Stimulated activated CD8-positive, alpha-beta memory T cell treated with anti-CD3 and anti-CD28 coated beads, Interleukin-7, amount 100 ng/mL, for 4 hours (primary cell): ENCODE measurements around the gene PVALEF.
A peak's percentile ranks its signal among the peaks of the same experiment; 100 is the strongest.

ENCODE experiments used
- DNase-seq, 2 donors: peaks; one replicate each; pipeline ENCODE4 v3.0.0-alpha.2; 2020; ENCODE audit warnings: low read depth in 2 of 2

Gene PVALEF

GRCh38 chr17:81128774-81129173 is 36.5 kb upstream of the PVALEF start:
- no peak for DNase-seq

- DNase-seq = no peak
These were observed 36.0 kb upstream of the PVALEF start for GRCh38 chr17:81129289-81129688.

GRCh38 chr17:81129711-81130367 is 35.5 kb upstream of the PVALEF start:
- no peak for DNase-seq

- DNase-seq = no peak
These were observed 34.6 kb upstream of the PVALEF start for GRCh38 chr17:81130385-81131361.

- DNase-seq = no peak
These were observed 33.7 kb upstream of the PVALEF start for GRCh38 chr17:81131486-81132196.

- no peak for DNase-seq
These were observed 33.1 kb upstream of the PVALEF start for GRCh38 chr17:81132197-81132540.

- DNase-seq = no peak
These were observed 32.3 kb upstream of the PVALEF start for GRCh38 chr17:81132770-81133723.

GRCh38 chr17:81134064-81134781 is 31.1 kb upstream of the PVALEF start:
- DNase-seq = no peak

- DNase-seq = no peak
These were observed 29.6 kb upstream of the PVALEF start for GRCh38 chr17:81135505-81136278.

- DNase-seq = no peak
These were observed 28.9 kb upstream of the PVALEF start for GRCh38 chr17:81136366-81136765.

- DNase-seq = no peak
These were observed 28.1 kb upstream of the PVALEF start for GRCh38 chr17:81137248-81137647.

GRCh38 chr17:81138083-81138482 is 27.2 kb upstream of the PVALEF start:
- no peak for DNase-seq

- no peak for DNase-seq
These were observed 26.8 kb upstream of the PVALEF start for GRCh38 chr17:81138500-81138899.

- DNase-seq = no peak
These were observed 25.9 kb upstream of the PVALEF start for GRCh38 chr17:81139428-81139827.

- no peak for DNase-seq
These were observed 25.3 kb upstream of the PVALEF start for GRCh38 chr17:81140018-81140417.

- DNase-seq = no peak
These were observed 24.6 kb upstream of the PVALEF start for GRCh38 chr17:81140695-81141094.

GRCh38 chr17:81142301-81143199 is 22.8 kb upstream of the PVALEF start:
- DNase-seq = peak; percentile 12 to 25

- no peak for DNase-seq
These were observed 22.1 kb upstream of the PVALEF start for GRCh38 chr17:81143200-81143527.
